Esophagus squamous epithelium (tissue), 5 donors: Measurements from ENCODE around the gene ISOC2. TPM values are rescaled to one million over a fixed set of nuclear protein-coding genes. Genes with fewer than 3 reads are reported as not detected.
A peak's percentile ranks its signal among the peaks of the same experiment; 100 is the strongest.

Experiments used
- DNase-seq: peaks from one replicate; lab custom pipeline; 2025; lab: John Stamatoyannopoulos, UW
- H3K27ac ChIP-seq, 4 donors: fragments of 200-600 bp; sonication (generic); one replicate each; pipeline ENCODE4 v1.5.1; 2016 to 2019; ENCODE audit warnings: mild to moderate bottlenecking in 1 of 4
- H3K27me3 ChIP-seq, 4 donors: fragments of 200-600 bp; sonication (generic); 1 replicate in 3 of 4; 2 replicates in 1 of 4; pipeline versions ENCODE4 v1.5.1 to v1.6.0; 2017 to 2021; ENCODE audit warnings: antibody characterized with exemption in 1 of 4
- H3K36me3 ChIP-seq, 3 donors: fragments of 200-600 bp; sonication (generic); one replicate each; pipeline ENCODE4 v1.5.1; 2016 to 2019
- H3K4me1 ChIP-seq, 3 donors: fragments of 200-600 bp; sonication (generic); one replicate each; pipeline ENCODE4 v1.5.1; 2017 to 2019
- H3K4me3 ChIP-seq, 4 donors: fragments of 200-600 bp; sonication (generic); 1 replicate in 3 of 4; 2 replicates in 1 of 4; pipeline ENCODE4 v1.5.1; 2016 to 2019; ENCODE audit warnings: mild to moderate bottlenecking in 2 of 4, moderate library complexity in 1 of 4
- H3K9me3 ChIP-seq, 3 donors: fragments of 200-600 bp; sonication (generic); one replicate each; pipeline ENCODE4 v1.5.1; 2016 to 2019
- POLR2A ChIP-seq, 4 donors: fragments of 450-650 bp; IDR thresholded peaks; one replicate each; pipeline ENCODE4 v1.6.1; 2017; ENCODE audit warnings: antibody characterized with exemption in 4 of 4, mild to moderate bottlenecking in 4 of 4, moderate library complexity in 3 of 4
- WGBS, 2 donors: methylation state at CpG; one replicate each; pipeline ENCODE4 v1.1.5; 2018; 5-methylcytosine and 5-hydroxymethylcytosine counted together
- intact Hi-C: fragments of 100-400 bp; cut with DNase I; formaldehyde crosslinking; loops from one replicate; pipeline ENCODE4 v1.15.0; 2022
- total RNA-seq, 4 donors: library from RNA; depleted of rRNA; stranded (reverse); fragments of >200 nt; gene quantifications; one replicate each; pipeline ENCODE4 v1.1.0, GENCODE V29; 2016
- TF ChIP-seq, protein P1 (sequence below), 6 experiments: fragments of 450-650 bp in 4 of 6; fragments of 200-600 bp in 2 of 6; sonication (generic) in 2 of 6; IDR thresholded peaks; one replicate each; pipeline ENCODE4 v1.5.1; 2016 to 2019; ENCODE audit warnings: antibody characterized with exemption in 6 of 6, mild to moderate bottlenecking in 4 of 6, moderate library complexity in 4 of 6
- donor health status: DM: yes; HTN: yes; CAD: no.

ISOC2 gene
- total RNA-seq, 4 donors from 2014 or later: 60.5 to 98.1 (median 78.7) TPM

DNA sequence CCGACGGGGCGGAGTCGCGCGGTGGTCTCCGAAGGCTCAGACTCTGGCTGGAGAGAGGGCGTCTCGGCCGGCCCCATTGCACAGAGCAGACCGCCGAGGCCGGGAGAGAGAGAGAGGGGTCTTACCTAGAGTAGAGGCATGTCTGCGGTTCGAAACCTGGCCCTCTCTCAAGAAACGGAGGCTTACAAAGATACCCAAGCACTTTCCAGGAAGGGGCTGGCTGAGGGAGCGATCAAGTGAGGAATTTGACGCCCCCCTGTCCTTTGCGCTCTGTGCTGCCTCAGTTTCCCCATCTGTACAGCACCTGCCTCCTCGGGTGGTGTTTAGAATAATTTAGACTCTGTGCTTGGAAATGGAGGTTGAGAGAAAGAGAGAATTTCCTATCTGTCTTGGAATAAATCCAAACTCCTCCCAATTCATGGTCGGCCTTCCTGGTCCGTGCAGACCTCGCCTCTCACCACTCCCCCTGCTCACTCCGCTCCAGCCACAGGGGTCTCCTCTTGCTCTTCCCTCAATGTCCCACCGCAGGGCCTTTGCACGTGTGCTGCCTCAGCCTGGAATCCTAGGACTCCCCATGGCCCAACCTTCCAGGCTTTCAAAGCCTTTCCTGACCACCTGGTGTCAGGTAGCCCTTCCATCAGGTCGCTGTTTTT lies 658 bp upstream of the ISOC2 start:
- H3K27ac ChIP-seq: peak overlapping the region; percentile 80 to 95 (median 90)
- no peaks in the 10 kb centered on the region for H3K36me3 ChIP-seq
- no peaks in the 10 kb centered on the region for H3K27me3 ChIP-seq
- 13 to 26% methylated on average over 17 of the region's 27 CpGs for WGBS, 2 donors
- intact Hi-C loops: no loop called here
- peak overlapping the region; percentile 49 to 97 (median 80) for H3K4me3 ChIP-seq
- no peak for DNase-seq
- no peaks in the 10 kb centered on the region for H3K9me3 ChIP-seq
- TF ChIP-seq, protein P1, sequence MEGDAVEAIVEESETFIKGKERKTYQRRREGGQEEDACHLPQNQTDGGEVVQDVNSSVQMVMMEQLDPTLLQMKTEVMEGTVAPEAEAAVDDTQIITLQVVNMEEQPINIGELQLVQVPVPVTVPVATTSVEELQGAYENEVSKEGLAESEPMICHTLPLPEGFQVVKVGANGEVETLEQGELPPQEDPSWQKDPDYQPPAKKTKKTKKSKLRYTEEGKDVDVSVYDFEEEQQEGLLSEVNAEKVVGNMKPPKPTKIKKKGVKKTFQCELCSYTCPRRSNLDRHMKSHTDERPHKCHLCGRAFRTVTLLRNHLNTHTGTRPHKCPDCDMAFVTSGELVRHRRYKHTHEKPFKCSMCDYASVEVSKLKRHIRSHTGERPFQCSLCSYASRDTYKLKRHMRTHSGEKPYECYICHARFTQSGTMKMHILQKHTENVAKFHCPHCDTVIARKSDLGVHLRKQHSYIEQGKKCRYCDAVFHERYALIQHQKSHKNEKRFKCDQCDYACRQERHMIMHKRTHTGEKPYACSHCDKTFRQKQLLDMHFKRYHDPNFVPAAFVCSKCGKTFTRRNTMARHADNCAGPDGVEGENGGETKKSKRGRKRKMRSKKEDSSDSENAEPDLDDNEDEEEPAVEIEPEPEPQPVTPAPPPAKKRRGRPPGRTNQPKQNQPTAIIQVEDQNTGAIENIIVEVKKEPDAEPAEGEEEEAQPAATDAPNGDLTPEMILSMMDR (IDR thresholded peaks at IDR 0.05): no peak
- TF ChIP-seq POLR2A (IDR thresholded peaks at IDR 0.05): no peak
- peaks cover 15 to 28% (median 16%) of the 10 kb centered on the region in 3 donors for H3K4me1 ChIP-seq

DNA sequence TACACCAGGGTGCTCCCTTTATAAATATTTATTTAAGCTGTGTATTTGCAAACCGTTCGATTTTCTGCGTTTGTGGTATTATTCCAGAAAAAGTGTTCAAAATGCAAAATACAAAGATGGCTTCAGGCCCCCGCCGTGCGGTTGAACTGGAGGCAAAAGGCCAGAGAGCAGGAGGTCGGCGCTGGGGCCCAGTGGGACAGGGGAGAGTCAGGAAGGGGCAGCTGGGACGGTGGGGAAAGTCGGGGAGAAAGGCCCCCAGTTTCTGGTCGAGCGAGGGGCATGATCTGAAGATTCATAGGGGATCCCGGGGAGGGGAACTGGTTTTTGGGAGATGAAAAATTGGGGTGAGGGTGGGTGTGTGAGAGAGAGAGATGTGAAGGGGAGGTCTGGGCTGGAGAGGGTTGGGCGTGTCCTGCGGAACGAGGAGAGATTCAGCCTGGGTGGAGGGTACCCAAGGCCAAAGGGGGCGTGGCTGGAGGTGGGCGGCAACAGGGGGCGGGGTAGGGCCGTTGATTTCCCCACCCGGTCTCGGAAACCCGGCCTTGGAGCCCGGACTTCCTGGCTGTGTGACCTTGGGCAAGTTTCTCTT lies 678 bp downstream of the ISOC2 start:
- intact Hi-C loops: no loop called here

GRCh38 chr19:55459950-55460657 lies 1.3 kb downstream of the ISOC2 start:
- Histone ChIP-seq H3K27ac (peak overlapping the region; percentile 77 to 97 (median 95)), H3K4me3 (peak overlapping the region; percentile 48 to 97 (median 80))
- intact Hi-C loops: no loop called here

More for the DNA sequence above, 678 bp downstream of the ISOC2 start:
- H3K4me1 ChIP-seq: peaks cover 15 to 28% (median 16%) of the 10 kb centered on the region in 3 donors
- H3K27ac ChIP-seq: peak overlapping the region; percentile 77 to 97 (median 95)
- 14 to 25% methylated on average over 17 to 20 of the region's 24 CpGs for WGBS, 2 donors
- TF ChIP-seq POLR2A (IDR thresholded peaks at IDR 0.05): no peak
- TF ChIP-seq, protein P1 (IDR thresholded peaks at IDR 0.05): no peak
- H3K36me3 ChIP-seq: peaks cover 0 to 10% (median 0%) of the 10 kb centered on the region in 3 donors
- H3K4me3 ChIP-seq: peak overlapping the region; percentile 48 to 97 (median 80)
- DNase-seq: no peak
- H3K27me3 ChIP-seq: no peaks in the 10 kb centered on the region
- no peaks in the 10 kb centered on the region for H3K9me3 ChIP-seq

DNA sequence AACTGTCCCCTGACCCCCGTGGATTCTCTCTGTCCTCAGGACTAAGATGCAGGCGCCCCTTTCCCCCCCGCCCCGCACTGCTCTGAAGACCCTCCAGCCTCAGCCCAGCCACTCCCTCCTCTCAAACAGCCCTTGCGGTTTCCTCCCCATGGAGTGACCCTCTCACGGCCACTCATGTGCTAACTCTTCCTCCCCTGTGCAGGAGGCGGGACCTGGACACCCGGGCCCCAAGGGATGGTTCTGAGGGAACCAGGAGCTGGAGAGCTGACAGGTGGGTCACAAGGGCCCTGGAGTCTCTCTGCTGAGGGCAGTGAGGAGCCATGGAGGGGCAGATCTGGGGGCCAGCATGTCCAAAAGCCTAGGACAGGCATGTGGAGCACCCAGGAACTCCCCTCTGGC lies 1.9 kb downstream of the ISOC2 start:
- H3K27ac ChIP-seq: peak overlapping the region in 3 of 4 donors; percentile 95 to 97 (median 95)
- no peak for TF ChIP-seq POLR2A (IDR thresholded peaks at IDR 0.05)
- TF ChIP-seq, protein P1 (IDR thresholded peaks at IDR 0.05): no peak
- no peak overlapping the region for H3K4me3 ChIP-seq
- WGBS, 2 donors: 53 to 72% methylated on average over 2 to 6 of the region's 8 CpGs
- peaks cover 15 to 28% (median 16%) of the 10 kb centered on the region in 3 donors for H3K4me1 ChIP-seq
- intact Hi-C loops: no loop called here
- H3K36me3 ChIP-seq: peaks cover 0 to 20% (median 0%) of the 10 kb centered on the region in 3 donors
- DNase-seq: no peak
- H3K9me3 ChIP-seq: no peaks in the 10 kb centered on the region
- no peaks in the 10 kb centered on the region for H3K27me3 ChIP-seq

More at GRCh38 chr19:55459950-55460657, 1.3 kb downstream of the ISOC2 start:
- WGBS, 2 donors: 27 to 32% methylated on average over 15 of the region's 16 CpGs
- Histone ChIP-seq H3K27me3 (no peaks in the 10 kb centered on the region), H3K4me1 (peaks cover 15 to 28% (median 16%) of the 10 kb centered on the region in 3 donors), H3K9me3 (no peaks in the 10 kb centered on the region), H3K36me3 (peaks cover 0 to 16% (median 0%) of the 10 kb centered on the region in 3 donors)
- no peak for TF ChIP-seq POLR2A (IDR thresholded peaks at IDR 0.05)
- TF ChIP-seq, protein P1 (IDR thresholded peaks at IDR 0.05): no peak
- DNase-seq: no peak
